ENCODE measurements around the gene MRC1.

DNA sequence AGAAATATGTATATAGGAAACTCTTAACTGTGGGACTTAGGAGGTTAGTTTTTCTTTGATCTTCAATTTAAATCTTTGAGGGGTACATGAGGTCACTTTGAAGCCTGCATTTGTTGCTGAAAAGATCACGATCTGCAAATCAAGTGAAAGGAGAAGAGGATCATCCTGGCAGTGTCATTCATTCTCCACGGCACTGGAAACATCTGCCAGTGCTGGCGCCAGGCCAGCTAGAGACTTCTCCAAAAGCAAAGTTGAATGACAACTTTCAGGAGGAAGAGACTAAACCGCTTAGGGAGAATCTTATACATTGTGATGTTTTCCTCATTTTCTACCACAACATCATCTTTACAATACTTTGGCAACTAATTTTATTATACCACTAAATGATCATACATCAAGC is 42.5 kb downstream of the MRC1 start:
- TF ChIP-seq CTCF (IDR thresholded peaks at IDR 0.05; ENCODE audit: borderline replicate concordance, extremely low read depth, low read length, poor library complexity, severe bottlenecking) (no peak), EZH2 (IDR thresholded peaks at IDR 0.05; ENCODE audit: borderline replicate concordance, low read depth, low read length, severe bottlenecking) (no peak)
